Measurements from ENCODE around the gene ZNF480. TPM values are rescaled to one million over a fixed set of nuclear protein-coding genes. Genes with fewer than 3 reads are reported as not detected.

Gene ZNF480
- total and polyA plus RNA-seq, 2 of the 13 experiments (the other 11 are each of a cell fraction or from before 2014, with no cell fraction given) = 2.1 to 9.6 TPM

DNA sequence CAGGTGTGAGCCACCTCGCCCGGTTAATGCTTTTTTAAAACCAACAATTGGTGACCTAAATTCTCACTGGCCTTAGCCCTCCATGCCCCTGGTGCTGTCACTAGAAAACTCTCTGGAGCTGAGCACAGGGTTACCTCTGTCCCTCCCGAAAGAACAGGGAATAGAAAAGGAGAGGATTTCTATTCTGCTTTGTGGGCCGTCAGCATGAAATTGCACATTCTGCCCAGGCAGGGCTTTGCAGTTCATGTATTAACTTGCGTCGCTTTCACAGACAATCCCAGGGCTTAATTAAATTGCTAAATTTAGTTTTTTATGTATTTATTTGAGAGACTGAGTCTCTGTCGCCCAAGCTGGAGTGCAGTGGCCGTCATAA, 583 bp upstream of the ZNF480 start:
- H3K4me1 ChIP-seq (ENCODE audit: insufficient read depth, low read length) = peaks cover 9% of the 10 kb centered on the region
- no peaks in the 10 kb centered on the region; a peak in 1 of 5 replicates for H3K27me3 ChIP-seq (ENCODE audit: control insufficient read depth in 1 of 2, insufficient read depth in 2 of 2, low read length in 2 of 2)
- peak overlapping the region; percentile 84 for H3K4me2 ChIP-seq (ENCODE audit: low read depth, low read length)
- WGBS (ENCODE audit: low lambda C conversion rate) = 12% methylated on average over 8 of the region's 8 CpGs
- peaks cover 14% of the 10 kb centered on the region for H3K79me2 ChIP-seq (ENCODE audit: insufficient read depth, low read length)
- FAIRE-seq (no peak), ATAC-seq (peak; percentile 42), DNase-seq (ENCODE audit: low spot score) (peak; percentile 6)
- BruUV-seq (replicated peaks) = no TSS peak
- H3K4me3 ChIP-seq (replicated peaks in 1 of 3; ENCODE audit: insufficient read depth in 1 of 3, low read depth in 2 of 3, low read length in 3 of 3) = peak overlapping the region; percentile 69 to 99 (median 89)
- TF ChIP-seq, protein P1, sequence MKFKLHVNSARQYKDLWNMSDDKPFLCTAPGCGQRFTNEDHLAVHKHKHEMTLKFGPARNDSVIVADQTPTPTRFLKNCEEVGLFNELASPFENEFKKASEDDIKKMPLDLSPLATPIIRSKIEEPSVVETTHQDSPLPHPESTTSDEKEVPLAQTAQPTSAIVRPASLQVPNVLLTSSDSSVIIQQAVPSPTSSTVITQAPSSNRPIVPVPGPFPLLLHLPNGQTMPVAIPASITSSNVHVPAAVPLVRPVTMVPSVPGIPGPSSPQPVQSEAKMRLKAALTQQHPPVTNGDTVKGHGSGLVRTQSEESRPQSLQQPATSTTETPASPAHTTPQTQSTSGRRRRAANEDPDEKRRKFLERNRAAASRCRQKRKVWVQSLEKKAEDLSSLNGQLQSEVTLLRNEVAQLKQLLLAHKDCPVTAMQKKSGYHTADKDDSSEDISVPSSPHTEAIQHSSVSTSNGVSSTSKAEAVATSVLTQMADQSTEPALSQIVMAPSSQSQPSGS (CRISPR knock-in tag; IDR thresholded peaks at IDR 0.05) = 0 out of 2 replicates have a peak, but pooled peaks have one; percentile 2
- TF ChIP-seq, protein P2, sequence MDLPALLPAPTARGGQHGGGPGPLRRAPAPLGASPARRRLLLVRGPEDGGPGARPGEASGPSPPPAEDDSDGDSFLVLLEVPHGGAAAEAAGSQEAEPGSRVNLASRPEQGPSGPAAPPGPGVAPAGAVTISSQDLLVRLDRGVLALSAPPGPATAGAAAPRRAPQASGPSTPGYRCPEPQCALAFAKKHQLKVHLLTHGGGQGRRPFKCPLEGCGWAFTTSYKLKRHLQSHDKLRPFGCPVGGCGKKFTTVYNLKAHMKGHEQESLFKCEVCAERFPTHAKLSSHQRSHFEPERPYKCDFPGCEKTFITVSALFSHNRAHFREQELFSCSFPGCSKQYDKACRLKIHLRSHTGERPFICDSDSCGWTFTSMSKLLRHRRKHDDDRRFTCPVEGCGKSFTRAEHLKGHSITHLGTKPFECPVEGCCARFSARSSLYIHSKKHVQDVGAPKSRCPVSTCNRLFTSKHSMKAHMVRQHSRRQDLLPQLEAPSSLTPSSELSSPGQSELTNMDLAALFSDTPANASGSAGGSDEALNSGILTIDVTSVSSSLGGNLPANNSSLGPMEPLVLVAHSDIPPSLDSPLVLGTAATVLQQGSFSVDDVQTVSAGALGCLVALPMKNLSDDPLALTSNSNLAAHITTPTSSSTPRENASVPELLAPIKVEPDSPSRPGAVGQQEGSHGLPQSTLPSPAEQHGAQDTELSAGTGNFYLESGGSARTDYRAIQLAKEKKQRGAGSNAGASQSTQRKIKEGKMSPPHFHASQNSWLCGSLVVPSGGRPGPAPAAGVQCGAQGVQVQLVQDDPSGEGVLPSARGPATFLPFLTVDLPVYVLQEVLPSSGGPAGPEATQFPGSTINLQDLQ (CRISPR knock-in tag; IDR thresholded peaks at IDR 0.05) = 0 out of 2 replicates have a peak, but pooled peaks have one; percentile 14
- TF ChIP-seq, protein P3, sequence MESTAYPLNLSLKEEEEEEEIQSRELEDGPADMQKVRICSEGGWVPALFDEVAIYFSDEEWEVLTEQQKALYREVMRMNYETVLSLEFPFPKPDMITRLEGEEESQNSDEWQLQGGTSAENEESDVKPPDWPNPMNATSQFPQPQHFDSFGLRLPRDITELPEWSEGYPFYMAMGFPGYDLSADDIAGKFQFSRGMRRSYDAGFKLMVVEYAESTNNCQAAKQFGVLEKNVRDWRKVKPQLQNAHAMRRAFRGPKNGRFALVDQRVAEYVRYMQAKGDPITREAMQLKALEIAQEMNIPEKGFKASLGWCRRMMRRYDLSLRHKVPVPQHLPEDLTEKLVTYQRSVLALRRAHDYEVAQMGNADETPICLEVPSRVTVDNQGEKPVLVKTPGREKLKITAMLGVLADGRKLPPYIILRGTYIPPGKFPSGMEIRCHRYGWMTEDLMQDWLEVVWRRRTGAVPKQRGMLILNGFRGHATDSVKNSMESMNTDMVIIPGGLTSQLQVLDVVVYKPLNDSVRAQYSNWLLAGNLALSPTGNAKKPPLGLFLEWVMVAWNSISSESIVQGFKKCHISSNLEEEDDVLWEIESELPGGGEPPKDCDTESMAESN (CRISPR knock-in tag; conservative IDR thresholded peaks at IDR 0.05) = no peak
- no peak for TF ChIP-seq ARNT (IDR thresholded peaks at IDR 0.05)
- CTCF ChIA-PET (ENCODE audit: low intra/inter-chr PET ratio, low total read pairs) = no interaction called here
- H3K9ac ChIP-seq (ENCODE audit: insufficient read depth, low read depth, low read length) = peak overlapping the region; percentile 59
- in situ Hi-C loops (cut with HindIII; ENCODE audit: extremely low pct_ligation_motif_present, low pct_unique_long_range_greater_than_20kb) (no loop called here), intact Hi-C loops (cut with micrococcal nuclease; ENCODE audit: unreplicated experiment) (loop anchor here (10.0 kb wide), 1 partner anchor 1732 kb away; the partner anchor contains the start of gene LRRC4B)
- H2AFZ ChIP-seq (ENCODE audit: low read length) = peak overlapping the region; percentile 63
- H4K20me1 ChIP-seq (ENCODE audit: insufficient read depth, low read length) = no peaks in the 10 kb centered on the region
- POLR2A ChIA-PET = no interaction called here
- H3K36me3 ChIP-seq (replicated peaks in 1 of 2; ENCODE audit: control insufficient read depth in 1 of 2, insufficient read depth in 2 of 2, low read length in 2 of 2) = peaks cover 6 to 16% of the 10 kb centered on the region in 2 experiments; a peak in 4 of 5 replicates
- no peaks in the 10 kb centered on the region for H3K9me3 ChIP-seq (ENCODE audit: low read length)
- peak overlapping the region; percentile 43 for H3K27ac ChIP-seq (ENCODE audit: extremely low read length, insufficient read depth, low read length)

Measured in HepG2 (cell line).